G401 (cell line): ENCODE data around the gene UNC93B1. TPM values are rescaled to one million over a fixed set of nuclear protein-coding genes. Genes with fewer than 3 reads are reported as not detected.
"Not testable (repeated sequence)": the region's sequence is repeated elsewhere in the genome, so short reads cannot be mapped to it uniquely, and the experiment has no call there.

Experiments
- DNase-seq: peaks from one replicate; pipeline ENCODE4 v3.0.0-alpha.2; 2015; ENCODE audit warnings: low spot score
- in situ Hi-C: cut with HindIII; loops from 2 replicates; pipeline ENCODE4 v1.10.0; 2016; ENCODE audit warnings: low sequenced_read_pairs, mixed read lengths
- total RNA-seq: library from RNA; depleted of rRNA; stranded (reverse); fragments of >200 nt; shearing (Covaris generic); gene quantifications from 2 replicates; pipeline ENCODE4 v1.2.3, GENCODE V29; 2014; rRNA removed

Gene UNC93B1
- total RNA-seq, 1 experiment from 2014 or later = 17.8 TPM

GRCh38 chr11:67964746-67965145 lies 39.2 kb downstream of the UNC93B1 start:
- in situ Hi-C loops, DNase-seq: not testable (repeated sequence)

GRCh38 chr11:67963879-67964278 lies 40.0 kb downstream of the UNC93B1 start:
- DNase-seq, in situ Hi-C loops: not testable (repeated sequence)

GRCh38 chr11:67963217-67963616 lies 40.7 kb downstream of the UNC93B1 start:
- DNase-seq, in situ Hi-C loops: not testable (repeated sequence)

- in situ Hi-C loops, DNase-seq: not testable (repeated sequence)
Measured at GRCh38 chr11:67956236-67956635, 47.7 kb downstream of the UNC93B1 start.

GRCh38 chr11:67955461-67956007 lies 48.4 kb downstream of the UNC93B1 start:
- in situ Hi-C loops = not testable (repeated sequence)
- peak; percentile 58 for DNase-seq

GRCh38 chr11:67954971-67955370 lies 48.9 kb downstream of the UNC93B1 start:
- DNase-seq, in situ Hi-C loops: not testable (repeated sequence)

- in situ Hi-C loops = not testable (repeated sequence)
Measured at GRCh38 chr11:67954251-67954650, 49.6 kb downstream of the UNC93B1 start.

GRCh38 chr11:67950705-67951104 lies 53.2 kb downstream of the UNC93B1 start:
- in situ Hi-C loops, DNase-seq: not testable (repeated sequence)

More at GRCh38 chr11:67954251-67954650, 49.6 kb downstream of the UNC93B1 start:
- not testable (repeated sequence) for DNase-seq

- in situ Hi-C loops, DNase-seq: not testable (repeated sequence)
Measured at GRCh38 chr11:67947785-67948184, 56.1 kb downstream of the UNC93B1 start.

GRCh38 chr11:67946403-67946802 lies 57.5 kb downstream of the UNC93B1 start:
- DNase-seq, in situ Hi-C loops: not testable (repeated sequence)

- DNase-seq, in situ Hi-C loops: not testable (repeated sequence)
Measured at GRCh38 chr11:67943406-67943805, 60.5 kb downstream of the UNC93B1 start.

Other genes starting within 250 kb of the UNC93B1 start
- gene ALDH3B1, start 6.2 kb upstream of the UNC93B1 start, total RNA-seq = 1.2 and 2.1 TPM in 2 replicates
- 177 and 212 TPM in 2 replicates for gene NDUFS8, start 26.6 kb upstream of the UNC93B1 start, total RNA-seq
- 9.7 and 9.8 TPM in 2 replicates for gene TCIRG1, start 34.9 kb upstream of the UNC93B1 start, total RNA-seq
- gene CHKA, start 117.3 kb upstream of the UNC93B1 start, total RNA-seq = 119 and 129 TPM in 2 replicates
- gene KMT5B, start 209.2 kb upstream of the UNC93B1 start, total RNA-seq = 5.6 and 11.4 TPM in 2 replicates